Activated CD8-positive, alpha-beta T cell treated with anti-CD3 and anti-CD28 coated beads for 36 hours (primary cell): ENCODE measurements around the gene ATMIN. TPM values are rescaled to one million over a fixed set of nuclear protein-coding genes. Genes with fewer than 3 reads are reported as not detected.

Source experiments
- ATAC-seq: fragments of 200-7000 bp; cut with Tn5 transposase; one replicate; pipeline ENCODE4 v1.10.0; 2021; ENCODE audit warnings: mild to moderate bottlenecking, moderate library complexity
- CTCF ChIA-PET: fragments of 350-600 bp; sonication (Branson Sonifier 250); formaldehyde crosslinking; loops from one replicate; lab custom pipeline; 2021; ENCODE audit warnings: antibody characterized with exemption; lab: Charles Lee
- POLR2A ChIA-PET: fragments of 350-600 bp; sonication (Branson Sonifier 250); formaldehyde crosslinking; loops from one replicate; lab custom pipeline; 2021; ENCODE audit warnings: antibody characterized with exemption; lab: Charles Lee
- DNase-seq: peaks from one replicate; pipeline ENCODE4 v3.0.0-alpha.2; 2020
- H3K27ac Mint-ChIP-seq: one replicate; pipeline ENCODE4 v1.8.0; 2021; ENCODE audit warnings: mild to moderate bottlenecking, mixed read lengths
- H3K27me3 Mint-ChIP-seq: one replicate; pipeline ENCODE4 v1.8.0; 2021; ENCODE audit warnings: mixed read lengths
- H3K36me3 Mint-ChIP-seq: one replicate; pipeline ENCODE4 v1.8.0; 2021; ENCODE audit warnings: low read depth, mixed read lengths
- H3K4me1 Mint-ChIP-seq: one replicate; pipeline ENCODE4 v1.8.0; 2021; ENCODE audit warnings: low read depth, mixed read lengths
- H3K4me3 Mint-ChIP-seq: one replicate; pipeline ENCODE4 v1.8.0; 2021; ENCODE audit warnings: mild to moderate bottlenecking, moderate library complexity, mixed read lengths
- H3K9me3 Mint-ChIP-seq: one replicate; pipeline ENCODE4 v1.8.0; 2021; ENCODE audit warnings: mixed read lengths
- intact Hi-C: fragments of 100-400 bp; cut with micrococcal nuclease; formaldehyde crosslinking; loops from one replicate; pipeline ENCODE4 v1.10.0; 2022
- total RNA-seq, 2 experiments: library from RNA; stranded (reverse); gene quantifications; one replicate each; pipeline ENCODE4 v1.2.3, GENCODE V29; 2021
- TF ChIP-seq, protein P1 (sequence below): fragments of 200-600 bp; IDR thresholded peaks from one replicate; pipeline ENCODE4 v1.8.0; 2022; ENCODE audit warnings: antibody characterized with exemption, mild to moderate bottlenecking

Gene ATMIN
- total RNA-seq, 2 experiments from 2014 or later = 17.9 to 19.7 TPM

DNA sequence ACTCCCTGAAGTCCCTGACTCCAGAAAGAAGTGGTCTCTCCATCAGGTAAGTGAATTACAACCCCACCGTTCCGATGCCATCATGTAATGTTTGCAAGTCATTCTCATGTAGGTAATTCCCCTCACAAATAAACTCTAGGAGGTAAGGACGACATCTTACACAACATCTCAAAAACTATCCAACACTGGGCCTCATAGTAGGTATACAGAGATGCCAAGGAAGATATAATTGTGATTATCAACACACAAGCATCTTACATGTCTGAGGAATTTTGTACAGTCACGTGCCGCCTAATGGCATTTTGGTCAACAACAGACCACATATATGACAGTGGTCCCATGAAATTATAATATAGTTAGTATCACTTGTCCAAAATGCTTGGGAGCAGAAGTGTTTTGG, 53.2 kb downstream of the ATMIN start:
- intact Hi-C loops = no loop called here
- Mint-ChIP-seq H3K36me3 (peaks cover 4% of the 10 kb centered on the region), H3K27me3 (no peaks in the 10 kb centered on the region), H3K9me3 (no peaks in the 10 kb centered on the region), H3K27ac (no peak overlapping the region), H3K4me3 (no peak overlapping the region), H3K4me1 (peaks cover 3% of the 10 kb centered on the region)
- DNase-seq = no peak
- no peak for ATAC-seq
- ChIA-PET CTCF (no interaction called here), POLR2A (interaction anchor here (1.4 kb wide), 1 partner anchor 11 kb away, joined by 6 read pairs; no protein-coding TSS in a partner anchor)
- TF ChIP-seq, protein P1, sequence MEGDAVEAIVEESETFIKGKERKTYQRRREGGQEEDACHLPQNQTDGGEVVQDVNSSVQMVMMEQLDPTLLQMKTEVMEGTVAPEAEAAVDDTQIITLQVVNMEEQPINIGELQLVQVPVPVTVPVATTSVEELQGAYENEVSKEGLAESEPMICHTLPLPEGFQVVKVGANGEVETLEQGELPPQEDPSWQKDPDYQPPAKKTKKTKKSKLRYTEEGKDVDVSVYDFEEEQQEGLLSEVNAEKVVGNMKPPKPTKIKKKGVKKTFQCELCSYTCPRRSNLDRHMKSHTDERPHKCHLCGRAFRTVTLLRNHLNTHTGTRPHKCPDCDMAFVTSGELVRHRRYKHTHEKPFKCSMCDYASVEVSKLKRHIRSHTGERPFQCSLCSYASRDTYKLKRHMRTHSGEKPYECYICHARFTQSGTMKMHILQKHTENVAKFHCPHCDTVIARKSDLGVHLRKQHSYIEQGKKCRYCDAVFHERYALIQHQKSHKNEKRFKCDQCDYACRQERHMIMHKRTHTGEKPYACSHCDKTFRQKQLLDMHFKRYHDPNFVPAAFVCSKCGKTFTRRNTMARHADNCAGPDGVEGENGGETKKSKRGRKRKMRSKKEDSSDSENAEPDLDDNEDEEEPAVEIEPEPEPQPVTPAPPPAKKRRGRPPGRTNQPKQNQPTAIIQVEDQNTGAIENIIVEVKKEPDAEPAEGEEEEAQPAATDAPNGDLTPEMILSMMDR = no peak

DNA sequence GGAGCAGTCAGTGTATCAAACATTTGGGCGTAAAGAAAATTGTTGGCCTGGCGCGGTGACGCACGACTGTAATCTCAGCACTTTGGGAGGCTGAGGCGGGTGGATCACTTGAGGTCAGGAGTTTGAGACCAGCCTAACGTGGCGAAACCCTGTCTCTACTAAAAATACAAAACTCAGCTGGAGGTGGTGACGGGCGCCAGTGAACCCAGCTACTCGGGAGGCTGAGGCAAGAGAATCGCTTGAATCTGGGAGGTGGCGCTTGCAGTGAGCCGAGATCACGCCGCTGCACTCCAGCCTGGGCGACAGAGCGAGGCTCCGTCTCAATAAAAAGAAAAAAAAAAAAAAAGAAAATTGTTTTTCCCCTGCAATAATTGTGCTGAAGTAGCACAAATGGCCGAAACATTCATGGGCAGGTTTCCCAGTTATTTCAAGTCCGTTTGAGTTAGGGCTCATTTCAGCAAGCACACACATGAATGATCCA, 59.2 kb downstream of the ATMIN start:
- POLR2A ChIA-PET = interaction anchor here (0.9 to 2.0 kb wide), 2 partner anchors 15 to 18 kb away, joined by 3 to 10 read pairs; partner anchors contain the start of gene C16orf46
- CTCF ChIA-PET = interaction anchor here (1.0 to 1.9 kb wide), 2 partner anchors 18 to 110 kb away, joined by 4 to 6 read pairs; partner anchors contain the start of gene C16orf46
- TF ChIP-seq, protein P1 = no peak
- Mint-ChIP-seq H3K9me3 (peaks cover 2% of the 10 kb centered on the region), H3K27ac (no peak overlapping the region), H3K4me1 (peaks cover 14% of the 10 kb centered on the region), H3K27me3 (no peaks in the 10 kb centered on the region), H3K36me3 (no peaks in the 10 kb centered on the region), H3K4me3 (peak overlapping the region; percentile 75)
- no peak for ATAC-seq
- intact Hi-C loops = no loop called here
- no peak for DNase-seq

- no peaks in the 10 kb centered on the region for H3K36me3 Mint-ChIP-seq
- H3K27me3 Mint-ChIP-seq = no peaks in the 10 kb centered on the region
- peaks cover 2% of the 10 kb centered on the region for H3K9me3 Mint-ChIP-seq
- TF ChIP-seq, protein P1 = no peak
- no peak overlapping the region for H3K27ac Mint-ChIP-seq
- no peak for ATAC-seq
- intact Hi-C loops = no loop called here
- peak overlapping the region; percentile 75 for H3K4me3 Mint-ChIP-seq
- peaks cover 14% of the 10 kb centered on the region for H3K4me1 Mint-ChIP-seq
- POLR2A ChIA-PET = interaction anchor here (2.0 kb wide), 1 partner anchor 19 kb away, joined by 10 read pairs; the partner anchor contains the start of gene C16orf46
- DNase-seq = no peak
- CTCF ChIA-PET = interaction anchor here (1.0 to 1.9 kb wide), 2 partner anchors 18 to 109 kb away, joined by 4 to 6 read pairs; partner anchors contain the start of gene C16orf46
Observed at GRCh38 chr16:81095653-81095952, 60.0 kb downstream of the ATMIN start.

DNA sequence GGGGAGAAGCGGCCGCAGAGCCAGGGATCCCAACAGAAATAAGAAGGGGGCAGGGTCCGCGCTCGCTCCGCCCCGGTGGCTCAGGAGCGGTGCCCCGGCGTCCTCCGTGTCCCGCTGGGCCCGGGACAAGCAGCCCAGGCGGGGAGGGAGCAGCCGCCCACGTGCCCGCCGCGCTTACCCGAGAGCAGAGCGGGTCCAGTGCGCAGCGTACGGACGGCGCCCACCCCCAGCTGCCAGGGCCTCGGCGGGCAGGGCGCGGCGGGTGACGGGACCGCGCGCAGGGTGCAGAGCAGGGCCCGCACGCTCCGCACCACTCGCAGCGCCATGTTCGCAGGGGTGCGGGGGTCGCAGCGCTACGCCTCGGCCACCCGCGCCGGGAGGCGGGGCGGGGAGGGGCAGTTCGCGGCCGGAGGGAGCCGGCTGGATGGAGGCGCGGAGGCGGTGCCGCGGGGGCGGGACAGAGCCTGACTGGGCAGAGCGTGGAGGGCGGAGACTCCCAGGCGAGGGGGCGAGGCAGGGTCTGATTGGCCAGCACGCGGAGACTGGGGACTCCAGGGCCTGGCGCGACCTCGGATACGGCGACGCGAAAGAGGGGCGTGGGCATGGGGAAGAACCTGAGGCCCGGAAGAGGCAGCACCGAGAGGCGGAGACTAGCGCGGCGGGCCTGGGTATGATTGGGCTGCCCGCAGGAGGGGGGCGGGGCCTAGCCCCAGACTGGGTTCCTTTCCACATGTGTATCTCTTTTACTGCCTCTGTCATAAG, 60.5 kb downstream of the ATMIN start, which contains the start of gene GCSH:
Gene GCSH (minus strand): TSS at position 443 of the 762 bp plus-strand sequence. CDS start 117 bp downstream, at position 326.
- H3K27me3 Mint-ChIP-seq = no peaks in the 10 kb centered on the region
- ATAC-seq = peak; percentile 99

More for the DNA sequence above, 60.5 kb downstream of the ATMIN start, which contains the start of gene GCSH:
- Mint-ChIP-seq H3K27ac (peak within 1 kb of the TSS; percentile 64), H3K36me3 (no peaks in the 10 kb centered on the region), H3K9me3 (peaks cover 2% of the 10 kb centered on the region), H3K4me3 (peak within 1 kb of the TSS; percentile 75), H3K4me1 (peaks cover 14% of the 10 kb centered on the region)
- TF ChIP-seq, protein P1 = no peak
- intact Hi-C loops = loop anchor here (1.0 kb wide), 1 partner anchor 20 kb away; no protein-coding TSS in a partner anchor
- ChIA-PET POLR2A (no interaction called here), CTCF (no interaction called here)
- DNase-seq = peak; percentile 99
